ENCODE data around the gene MPRIP. TPM values are rescaled to one million over a fixed set of nuclear protein-coding genes. Genes with fewer than 3 reads are reported as not detected.
"Not testable (repeated sequence)": the region's sequence is repeated elsewhere in the genome, so short reads cannot be mapped to it uniquely, and the experiment has no call there.

Gene MPRIP
- total RNA-seq, 1 experiment from 2014 or later: 73.9 TPM

DNA sequence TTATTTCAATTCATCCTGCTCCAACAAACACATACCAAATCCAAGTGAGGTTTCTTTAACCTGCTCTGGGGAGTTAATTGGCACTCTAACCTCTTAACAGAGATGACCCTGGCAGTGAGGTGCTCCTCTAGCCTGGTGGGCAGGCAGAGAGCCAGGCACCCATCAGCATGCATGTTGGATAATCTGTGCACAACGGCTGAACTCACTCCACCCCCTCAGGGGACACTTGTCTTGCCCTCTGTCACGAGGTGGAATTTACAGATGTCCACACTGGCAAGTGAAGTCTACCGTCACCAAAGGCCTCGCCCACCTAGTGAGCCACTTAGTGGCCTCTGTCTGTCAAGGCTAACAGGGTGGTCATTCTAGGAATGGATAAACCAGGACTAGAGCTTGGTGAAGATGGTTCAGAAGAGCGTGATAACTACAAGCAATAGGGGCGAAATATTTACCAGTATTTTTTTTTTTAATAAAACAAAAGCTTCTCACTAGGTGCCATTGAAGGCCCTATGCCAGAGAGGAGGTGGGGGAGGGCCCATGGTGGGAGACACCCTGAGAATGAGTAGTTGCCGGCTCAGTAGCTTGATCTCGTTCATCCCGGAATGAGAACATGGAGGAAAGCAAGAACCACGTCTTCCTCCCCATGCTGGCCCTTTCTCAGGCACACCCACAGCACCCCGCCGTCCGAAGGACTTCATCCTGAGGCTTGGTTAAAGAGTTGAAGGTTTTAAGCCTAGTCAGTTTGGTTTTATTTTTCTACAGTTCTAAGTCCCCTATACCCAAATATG lies 138.7 kb downstream of the MPRIP start:
- no peak overlapping the region for H3K4me3 ChIP-seq (ENCODE audit: insufficient read depth, low read depth, low read length)
- no peaks in the 10 kb centered on the region for H3K27me3 ChIP-seq (ENCODE audit: control insufficient read depth, insufficient read depth, low read length)
- H3K36me3 ChIP-seq (replicated peaks; ENCODE audit: control insufficient read depth, insufficient read depth, low read length): peaks cover 26% of the 10 kb centered on the region
- no peak for DNase-seq

GRCh38 chr17:17181666-17182597 lies 139.7 kb downstream of the MPRIP start:
- DNase-seq: no peak
- Histone ChIP-seq H3K4me3 (ENCODE audit: insufficient read depth, low read depth, low read length) (no peak overlapping the region), H3K27me3 (ENCODE audit: control insufficient read depth, insufficient read depth, low read length) (no peaks in the 10 kb centered on the region), H3K36me3 (replicated peaks; ENCODE audit: control insufficient read depth, insufficient read depth, low read length) (peaks cover 20% of the 10 kb centered on the region)

- H3K4me3 ChIP-seq (ENCODE audit: insufficient read depth, low read depth, low read length): no peak overlapping the region
- no peaks in the 10 kb centered on the region for H3K27me3 ChIP-seq (ENCODE audit: control insufficient read depth, insufficient read depth, low read length)
- peaks cover 14% of the 10 kb centered on the region for H3K36me3 ChIP-seq (replicated peaks; ENCODE audit: control insufficient read depth, insufficient read depth, low read length)
- no peak for DNase-seq
These were observed 140.4 kb downstream of the MPRIP start for GRCh38 chr17:17182598-17183136.

- no peak for DNase-seq
- H3K27me3 ChIP-seq (ENCODE audit: control insufficient read depth, insufficient read depth, low read length): no peaks in the 10 kb centered on the region
- H3K4me3 ChIP-seq (ENCODE audit: insufficient read depth, low read depth, low read length): no peak overlapping the region
- peaks cover 15% of the 10 kb centered on the region for H3K36me3 ChIP-seq (replicated peaks; ENCODE audit: control insufficient read depth, insufficient read depth, low read length)
These were observed 141.5 kb downstream of the MPRIP start for GRCh38 chr17:17183744-17184143.

- not testable (repeated sequence) for DNase-seq; H3K27me3 ChIP-seq (ENCODE audit: control insufficient read depth, insufficient read depth, low read length); H3K4me3 ChIP-seq (ENCODE audit: insufficient read depth, low read depth, low read length)
- peaks cover 11% of the 10 kb centered on the region for H3K36me3 ChIP-seq (replicated peaks; ENCODE audit: control insufficient read depth, insufficient read depth, low read length)
These were observed 142.9 kb downstream of the MPRIP start for GRCh38 chr17:17184985-17185757.

DNA sequence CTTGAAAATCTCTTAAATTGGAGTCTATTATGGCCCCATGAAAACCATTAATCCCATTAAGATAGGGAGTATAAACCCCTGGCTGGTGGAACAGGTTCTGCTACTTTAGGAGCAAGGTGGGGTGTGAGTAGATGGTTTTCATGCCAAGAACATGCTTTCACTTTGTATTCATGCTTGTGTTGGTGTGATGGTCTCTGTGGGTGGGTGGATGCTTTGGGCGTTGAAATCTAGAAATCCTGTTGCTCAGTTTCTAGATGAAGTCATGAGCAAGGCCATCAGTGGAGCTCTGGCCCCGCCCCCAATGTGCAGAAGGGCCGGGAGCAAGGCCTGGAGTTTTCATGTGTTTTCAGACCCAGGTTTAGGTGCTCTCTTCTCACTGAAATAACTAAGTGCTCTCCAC lies 143.8 kb downstream of the MPRIP start:
- peaks cover 7% of the 10 kb centered on the region for H3K36me3 ChIP-seq (replicated peaks; ENCODE audit: control insufficient read depth, insufficient read depth, low read length)
- no peak for DNase-seq
- H3K27me3 ChIP-seq (ENCODE audit: control insufficient read depth, insufficient read depth, low read length): no peaks in the 10 kb centered on the region
- H3K4me3 ChIP-seq (ENCODE audit: insufficient read depth, low read depth, low read length): no peak overlapping the region

DNA sequence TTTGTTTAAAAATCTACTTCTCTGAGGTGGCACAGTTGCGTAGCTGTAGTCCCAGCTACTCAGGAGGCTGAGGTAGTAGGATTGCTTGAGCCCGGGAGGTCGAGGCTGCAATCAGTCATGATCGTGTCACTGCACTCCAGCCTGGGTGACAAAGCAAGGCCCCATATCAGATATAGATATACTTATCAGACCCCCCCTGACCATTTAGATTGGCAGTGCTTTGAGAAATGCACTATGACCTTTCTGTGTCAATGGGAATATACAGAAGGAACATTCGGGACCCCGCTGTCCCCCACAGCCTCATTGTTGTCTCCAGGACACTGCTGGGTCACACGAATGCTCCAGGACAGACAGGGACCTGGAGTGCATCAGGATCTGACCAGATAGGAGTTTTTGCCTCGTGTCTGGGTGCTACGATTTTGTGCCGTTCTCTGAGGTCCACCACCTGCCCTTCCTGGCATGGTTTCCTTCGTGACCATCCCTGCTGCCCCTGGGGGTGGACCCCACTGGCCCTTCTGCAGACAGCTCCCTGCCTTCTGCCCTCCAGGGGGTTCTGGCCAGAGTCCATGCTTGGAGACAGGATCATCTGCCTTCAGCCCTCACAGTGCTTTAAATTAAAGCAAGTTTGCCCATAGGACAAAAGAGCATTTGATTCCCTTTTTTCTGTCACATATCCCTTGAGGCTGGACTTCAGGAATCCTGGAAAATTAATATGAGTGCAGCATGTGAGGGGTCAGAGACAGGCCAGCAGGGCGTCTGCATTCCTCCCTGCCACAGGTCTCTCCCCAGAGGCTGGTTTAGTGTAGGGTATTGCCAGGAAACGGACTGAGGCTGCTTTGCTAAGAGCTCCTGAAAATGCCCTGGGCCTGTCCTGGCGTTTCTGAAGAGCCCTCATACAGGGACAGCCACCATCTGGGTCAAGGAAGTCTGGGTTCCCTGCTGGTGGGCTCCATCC lies 144.6 kb downstream of the MPRIP start:
- Histone ChIP-seq H3K36me3 (replicated peaks; ENCODE audit: control insufficient read depth, insufficient read depth, low read length) (peaks cover 6% of the 10 kb centered on the region), H3K27me3 (ENCODE audit: control insufficient read depth, insufficient read depth, low read length) (no peaks in the 10 kb centered on the region), H3K4me3 (ENCODE audit: insufficient read depth, low read depth, low read length) (no peak overlapping the region)
- DNase-seq: no peak

DNA sequence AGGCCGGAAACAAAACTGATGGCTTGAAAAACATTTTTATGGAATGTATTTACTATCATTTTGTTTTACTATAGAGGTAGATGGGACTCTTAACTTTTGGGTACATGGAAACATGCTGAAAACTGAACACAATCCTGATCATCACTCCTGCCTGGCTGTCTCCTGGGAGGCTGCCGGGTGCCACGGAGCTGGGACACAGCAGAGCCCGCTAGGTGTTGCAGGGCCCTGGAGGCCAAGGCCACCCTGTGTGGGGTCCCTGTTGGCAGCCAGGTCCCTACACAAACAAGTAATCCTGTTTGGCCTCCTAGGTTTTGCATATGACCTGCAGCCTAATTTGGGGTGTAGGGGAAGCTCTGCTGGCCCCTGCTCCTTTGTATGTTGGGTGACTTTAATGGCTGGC lies 146.3 kb downstream of the MPRIP start:
- H3K27me3 ChIP-seq (ENCODE audit: control insufficient read depth, insufficient read depth, low read length): no peaks in the 10 kb centered on the region
- peaks cover 3% of the 10 kb centered on the region; the same call in 1 of the 2 replicates for H3K36me3 ChIP-seq (replicated peaks; ENCODE audit: control insufficient read depth, insufficient read depth, low read length)
- H3K4me3 ChIP-seq (ENCODE audit: insufficient read depth, low read depth, low read length): no peak overlapping the region
- DNase-seq: no peak

GRCh38 chr17:17189559-17189958 lies 147.3 kb downstream of the MPRIP start:
- H3K4me3 ChIP-seq (ENCODE audit: insufficient read depth, low read depth, low read length): no peak overlapping the region
- DNase-seq: no peak
- peaks cover 1% of the 10 kb centered on the region; the same call in 1 of the 2 replicates for H3K36me3 ChIP-seq (replicated peaks; ENCODE audit: control insufficient read depth, insufficient read depth, low read length)
- H3K27me3 ChIP-seq (ENCODE audit: control insufficient read depth, insufficient read depth, low read length): no peaks in the 10 kb centered on the region

GRCh38 chr17:17190188-17190587 lies 147.9 kb downstream of the MPRIP start:
- H3K27me3 ChIP-seq (ENCODE audit: control insufficient read depth, insufficient read depth, low read length): no peaks in the 10 kb centered on the region
- no peak for DNase-seq
- H3K36me3 ChIP-seq (replicated peaks; ENCODE audit: control insufficient read depth, insufficient read depth, low read length): peaks cover 1% of the 10 kb centered on the region; the same call in 1 of the 2 replicates
- H3K4me3 ChIP-seq (ENCODE audit: insufficient read depth, low read depth, low read length): no peak overlapping the region

GRCh38 chr17:17191346-17191792 lies 149.1 kb downstream of the MPRIP start:
- Histone ChIP-seq H3K4me3 (ENCODE audit: insufficient read depth, low read depth, low read length) (no peak overlapping the region), H3K27me3 (ENCODE audit: control insufficient read depth, insufficient read depth, low read length) (no peaks in the 10 kb centered on the region), H3K36me3 (replicated peaks; ENCODE audit: control insufficient read depth, insufficient read depth, low read length) (peaks cover 1% of the 10 kb centered on the region; the same call in 1 of the 2 replicates)
- DNase-seq: no peak

- Histone ChIP-seq H3K27me3 (ENCODE audit: control insufficient read depth, insufficient read depth, low read length) (no peaks in the 10 kb centered on the region), H3K4me3 (ENCODE audit: insufficient read depth, low read depth, low read length) (no peak overlapping the region), H3K36me3 (replicated peaks; ENCODE audit: control insufficient read depth, insufficient read depth, low read length) (peaks cover 1% of the 10 kb centered on the region; the same call in 1 of the 2 replicates)
- DNase-seq: no peak
These were observed 149.7 kb downstream of the MPRIP start for GRCh38 chr17:17191961-17192381.

- H3K27me3 ChIP-seq (ENCODE audit: control insufficient read depth, insufficient read depth, low read length); H3K36me3 ChIP-seq (replicated peaks; ENCODE audit: control insufficient read depth, insufficient read depth, low read length); DNase-seq; H3K4me3 ChIP-seq (ENCODE audit: insufficient read depth, low read depth, low read length): not testable (repeated sequence)
These were observed 153.2 kb downstream of the MPRIP start for GRCh38 chr17:17195466-17195865.
